ENCODE data around the gene NET1. TPM values are rescaled to one million over a fixed set of nuclear protein-coding genes. Genes with fewer than 3 reads are reported as not detected.

The NET1 gene
- total RNA-seq, 4 donors from 2014 or later: 80.7 to 201 (median 139) TPM

GRCh38 chr10:5434017-5434753 is 21.8 kb downstream of the NET1 start:
- no peak for ATAC-seq (ENCODE audit: low FRiP score)
- DNase-seq (ENCODE audit: low spot score): no peak
- TF ChIP-seq CTCF (IDR thresholded peaks at IDR 0.05): no peak

- ATAC-seq (ENCODE audit: low FRiP score) (no peak), DNase-seq (ENCODE audit: low spot score) (no peak)
- TF ChIP-seq CTCF (IDR thresholded peaks at IDR 0.05): no peak
Observed at GRCh38 chr10:5435328-5435727, 23.0 kb downstream of the NET1 start.

- TF ChIP-seq CTCF (IDR thresholded peaks at IDR 0.05): no peak
- DNase-seq (ENCODE audit: low spot score) (no peak), ATAC-seq (ENCODE audit: low FRiP score) (no peak)
Observed at GRCh38 chr10:5440206-5440605, 27.8 kb downstream of the NET1 start.

GRCh38 chr10:5441106-5441505 is 28.7 kb downstream of the NET1 start:
- no peak for ATAC-seq (ENCODE audit: low FRiP score)
- TF ChIP-seq CTCF (IDR thresholded peaks at IDR 0.05): no peak
- DNase-seq (ENCODE audit: low spot score): no peak

GRCh38 chr10:5442065-5442989 is 30.0 kb downstream of the NET1 start:
- ATAC-seq (ENCODE audit: low FRiP score) (no peak), DNase-seq (ENCODE audit: low spot score) (no peak)
- TF ChIP-seq CTCF (IDR thresholded peaks at IDR 0.05): no peak

- TF ChIP-seq CTCF (IDR thresholded peaks at IDR 0.05): no peak
- DNase-seq (ENCODE audit: low spot score): no peak
Observed at GRCh38 chr10:5442990-5443370, 30.6 kb downstream of the NET1 start.

More at GRCh38 chr10:5442990-5443370, 30.6 kb downstream of the NET1 start:
- ATAC-seq (ENCODE audit: low FRiP score): no peak

Data from omental fat pad (tissue), 4 donors.